ENCODE results near the gene FAM219A.

- no peak for TF ChIP-seq CTCF (IDR thresholded peaks at IDR 0.05)
- no peak for TF ChIP-seq POLR2A (IDR thresholded peaks at IDR 0.05)
Observed at GRCh38 chr9:34451135-34451534, 7.2 kb downstream of the FAM219A start.
